SK-N-MC (cell line): ENCODE data around the gene EVX2.

Source experiments
- DNase-seq: peaks from one replicate; pipeline ENCODE4 v3.0.0-alpha.2; 2011; ENCODE audit warnings: low read depth, low spot score
- H3K27ac ChIP-seq: fragments of 200-600 bp; sonication (generic); 2 replicates; pipeline ENCODE4 v1.5.1; 2016; ENCODE audit warnings: mixed run types
- H3K36me3 ChIP-seq: fragments of 200-600 bp; sonication (generic); 2 replicates; pipeline ENCODE4 v1.6.1; 2017; ENCODE audit warnings: antibody characterized with exemption, low read length, mixed read lengths; ENCODE audit not compliant: insufficient read depth
- H3K4me3 ChIP-seq: fragments of 200-600 bp; sonication (generic); 2 replicates; pipeline ENCODE4 v1.5.1; 2016
- H3K9ac ChIP-seq: fragments of 200-600 bp; sonication (generic); 2 replicates; pipeline ENCODE4 v1.8.0; 2017; ENCODE audit warnings: mixed run types, mixed read lengths; ENCODE audit not compliant: insufficient read length
- H3K9me3 ChIP-seq: fragments of 200-600 bp; sonication (generic); 2 replicates; pipeline ENCODE4 v1.6.1; 2017; ENCODE audit warnings: low read depth, mild to moderate bottlenecking, antibody characterized with exemption, low read length, moderate library complexity, mixed read lengths
- EZH2 ChIP-seq: fragments of 200-600 bp; sonication (generic); IDR thresholded peaks from one replicate; pipeline ENCODE4 v1.6.1; 2017; ENCODE audit warnings: antibody characterized with exemption
- FOXP2 ChIP-seq: optimal IDR thresholded peaks from 2 replicates; pipeline ENCODE3; 2011; ENCODE audit warnings: mild to moderate bottlenecking, moderate library complexity; ENCODE audit not compliant: insufficient read depth; ENCODE audit errors: extremely low read length, control extremely low read depth
- POLR2AphosphoS5 ChIP-seq: IDR thresholded peaks from 2 replicates; pipeline ENCODE4 v1.6.1; 2012; ENCODE audit warnings: mild to moderate bottlenecking, low read depth, low read length, borderline replicate concordance

The EVX2 gene

GRCh38 chr2:176078541-176079284 is 5.0 kb downstream of the EVX2 start:
- Histone ChIP-seq H3K4me3 (no peak overlapping the region; the same call in 1 of the 2 replicates), H3K9ac (no peak overlapping the region)
- DNase-seq = no peak

GRCh38 chr2:176076796-176077195 is 7.0 kb downstream of the EVX2 start:
- H3K36me3 ChIP-seq = peaks cover 11% of the 10 kb centered on the region; the same call in 1 of the 2 replicates
- H3K4me3 ChIP-seq = no peak overlapping the region
- H3K9me3 ChIP-seq = no peaks in the 10 kb centered on the region
- H3K9ac ChIP-seq = no peak overlapping the region
- DNase-seq = no peak
- no peak for TF ChIP-seq EZH2
- TF ChIP-seq FOXP2 = no peak
- TF ChIP-seq POLR2AphosphoS5 = no peak
- H3K27ac ChIP-seq = no peak overlapping the region

More at GRCh38 chr2:176078541-176079284, 5.0 kb downstream of the EVX2 start:
- H3K36me3 ChIP-seq = peaks cover 11% of the 10 kb centered on the region; the same call in 1 of the 2 replicates
- peak overlapping the region; percentile 55 for H3K27ac ChIP-seq
- TF ChIP-seq EZH2 = no peak
- H3K9me3 ChIP-seq = no peaks in the 10 kb centered on the region

GRCh38 chr2:176076063-176076462 is 7.7 kb downstream of the EVX2 start:
- TF ChIP-seq EZH2 (no peak), FOXP2 (no peak), POLR2AphosphoS5 (no peak)
- Histone ChIP-seq H3K9ac (no peak overlapping the region), H3K36me3 (peaks cover 10% of the 10 kb centered on the region; the same call in 1 of the 2 replicates), H3K4me3 (no peak overlapping the region), H3K27ac (no peak overlapping the region), H3K9me3 (no peaks in the 10 kb centered on the region)
- DNase-seq = no peak

GRCh38 chr2:176075481-176075880 is 8.3 kb downstream of the EVX2 start:
- no peak for DNase-seq
- TF ChIP-seq EZH2 = no peak
- no peak for TF ChIP-seq POLR2AphosphoS5
- TF ChIP-seq FOXP2 = no peak
- H3K4me3 ChIP-seq = no peak overlapping the region

GRCh38 chr2:176074919-176075425 is 8.8 kb downstream of the EVX2 start:
- Histone ChIP-seq H3K9me3 (no peaks in the 10 kb centered on the region), H3K4me3 (no peak overlapping the region), H3K27ac (no peak overlapping the region; the same call in 1 of the 2 replicates), H3K36me3 (peaks cover 5% of the 10 kb centered on the region; the same call in 1 of the 2 replicates), H3K9ac (no peak overlapping the region)
- TF ChIP-seq FOXP2 (no peak), POLR2AphosphoS5 (no peak), EZH2 (no peak)
- no peak for DNase-seq

More at GRCh38 chr2:176075481-176075880, 8.3 kb downstream of the EVX2 start:
- Histone ChIP-seq H3K9me3 (no peaks in the 10 kb centered on the region), H3K9ac (no peak overlapping the region), H3K36me3 (peaks cover 5% of the 10 kb centered on the region; the same call in 1 of the 2 replicates), H3K27ac (no peak overlapping the region)

- Histone ChIP-seq H3K36me3 (no peaks in the 10 kb centered on the region), H3K9me3 (no peaks in the 10 kb centered on the region), H3K27ac (0 out of 2 replicates have a peak overlapping the region, but pooled peaks have one; percentile 4), H3K9ac (no peak overlapping the region), H3K4me3 (peak overlapping the region; percentile 40)
- no peak for TF ChIP-seq EZH2
- peak; percentile 36; the same call in 1 of the 2 replicates for TF ChIP-seq POLR2AphosphoS5
- DNase-seq = no peak
These were observed 10.5 kb downstream of the EVX2 start for GRCh38 chr2:176072951-176073904.

- Histone ChIP-seq H3K27ac (no peak overlapping the region), H3K4me3 (no peak overlapping the region), H3K36me3 (no peaks in the 10 kb centered on the region), H3K9ac (no peak overlapping the region), H3K9me3 (no peaks in the 10 kb centered on the region)
- TF ChIP-seq FOXP2 (no peak), EZH2 (no peak), POLR2AphosphoS5 (no peak)
- DNase-seq = no peak
These were observed 11.5 kb downstream of the EVX2 start for GRCh38 chr2:176072292-176072669.
